ENCODE results near the gene TRPV4.

The TRPV4 gene

GRCh38 chr12:109738878-109739665 lies 94.1 kb downstream of the TRPV4 start:
- DNase-seq: no peak

GRCh38 chr12:109738209-109738608 lies 95.0 kb downstream of the TRPV4 start:
- no peak for DNase-seq

- no peak for DNase-seq
These were observed 95.6 kb downstream of the TRPV4 start for GRCh38 chr12:109737631-109738030.

- no peak for DNase-seq
These were observed 96.1 kb downstream of the TRPV4 start for GRCh38 chr12:109737126-109737525.

GRCh38 chr12:109736552-109737108 lies 96.6 kb downstream of the TRPV4 start:
- DNase-seq: peak; percentile 33

- DNase-seq: no peak
These were observed 97.2 kb downstream of the TRPV4 start for GRCh38 chr12:109735825-109736551.

- no peak for DNase-seq
These were observed 98.1 kb downstream of the TRPV4 start for GRCh38 chr12:109735051-109735521.

GRCh38 chr12:109734219-109735000 lies 98.8 kb downstream of the TRPV4 start:
- no peak for DNase-seq

Data from activated CD4-positive, alpha-beta T cell treated with anti-CD3 and anti-CD28 coated beads, Interleukin-2, amount 50 U/mL, for 16 hours (primary cell).